ENCODE results near the gene OR3A2. TPM values are rescaled to one million over a fixed set of nuclear protein-coding genes. Genes with fewer than 3 reads are reported as not detected.
"Not testable (repeated sequence)": the region's sequence is repeated elsewhere in the genome, so short reads cannot be mapped to it uniquely, and the experiment has no call there.

OR3A2 gene
- total RNA-seq, 1 experiment from 2014 or later, result not detected

DNA sequence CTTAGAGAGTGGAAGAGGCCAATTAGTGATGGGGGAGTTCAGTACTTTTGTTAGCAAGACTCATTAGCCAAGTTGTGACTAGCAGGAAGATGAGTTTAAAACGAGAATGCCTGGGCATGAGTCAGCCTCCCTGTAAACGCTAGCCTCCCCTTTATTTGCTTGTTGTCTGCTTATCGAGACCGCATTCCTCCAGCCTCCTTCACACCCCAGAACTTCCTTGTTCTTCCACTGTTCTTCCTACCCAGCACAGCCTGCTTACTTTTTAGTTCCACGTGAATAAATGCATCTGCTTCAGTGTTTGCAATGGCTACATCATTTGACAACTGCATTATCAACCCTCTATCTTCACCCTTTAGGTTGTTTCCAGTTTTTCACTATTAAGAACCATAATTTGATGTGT lies 67.8 kb downstream of the OR3A2 start:
- no peak overlapping the region for H3K4me3 ChIP-seq
- H3K27me3 ChIP-seq, result no peaks in the 10 kb centered on the region
- H3K9me3 ChIP-seq, result no peaks in the 10 kb centered on the region
- DNase-seq, result no peak
- no peaks in the 10 kb centered on the region for H3K36me3 ChIP-seq

DNA sequence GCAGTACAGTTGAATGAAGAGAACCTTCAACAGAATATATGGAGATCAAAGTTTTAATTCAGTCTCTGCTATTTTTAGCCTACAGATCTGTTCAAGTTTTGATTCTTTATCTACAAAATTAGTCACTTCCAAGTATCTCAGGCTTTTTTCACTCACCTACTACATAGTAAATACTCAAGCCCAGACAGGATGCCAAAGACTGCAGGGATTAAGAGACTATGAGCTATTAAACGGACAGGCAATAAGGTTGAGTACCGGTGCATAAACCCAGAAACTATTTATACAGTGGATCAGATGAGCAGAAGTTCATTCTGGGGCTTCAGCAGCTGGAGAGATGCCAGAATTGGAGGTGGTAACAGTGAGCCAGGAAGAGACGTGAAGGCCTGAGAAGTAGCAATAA lies 69.3 kb downstream of the OR3A2 start:
- no peaks in the 10 kb centered on the region for H3K36me3 ChIP-seq
- no peaks in the 10 kb centered on the region for H3K27me3 ChIP-seq
- H3K9me3 ChIP-seq, result no peaks in the 10 kb centered on the region
- no peak overlapping the region for H3K4me3 ChIP-seq
- no peak for DNase-seq

DNA sequence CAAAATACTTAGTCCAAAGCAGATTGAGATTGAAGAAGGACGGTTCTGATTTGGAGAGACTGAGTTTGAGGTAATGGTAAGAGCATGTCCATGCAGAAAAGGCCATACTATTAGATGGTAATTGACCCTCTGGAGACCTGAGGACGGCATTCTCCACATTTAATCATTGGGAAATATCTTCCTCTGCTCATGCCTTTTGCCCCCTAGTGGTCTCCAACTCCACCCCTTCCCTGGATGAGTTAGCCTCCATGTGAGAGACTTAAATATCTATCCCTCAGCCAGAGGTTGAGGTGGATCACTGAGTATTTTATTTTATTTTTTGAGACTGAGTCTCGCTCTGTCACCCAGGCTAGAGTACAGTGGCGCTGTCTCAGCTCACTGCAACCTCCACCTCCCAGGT lies 77.5 kb downstream of the OR3A2 start:
- no peaks in the 10 kb centered on the region for H3K9me3 ChIP-seq
- no peaks in the 10 kb centered on the region for H3K27me3 ChIP-seq
- H3K4me3 ChIP-seq, result no peak overlapping the region
- DNase-seq, result no peak
- no peaks in the 10 kb centered on the region for H3K36me3 ChIP-seq

DNA sequence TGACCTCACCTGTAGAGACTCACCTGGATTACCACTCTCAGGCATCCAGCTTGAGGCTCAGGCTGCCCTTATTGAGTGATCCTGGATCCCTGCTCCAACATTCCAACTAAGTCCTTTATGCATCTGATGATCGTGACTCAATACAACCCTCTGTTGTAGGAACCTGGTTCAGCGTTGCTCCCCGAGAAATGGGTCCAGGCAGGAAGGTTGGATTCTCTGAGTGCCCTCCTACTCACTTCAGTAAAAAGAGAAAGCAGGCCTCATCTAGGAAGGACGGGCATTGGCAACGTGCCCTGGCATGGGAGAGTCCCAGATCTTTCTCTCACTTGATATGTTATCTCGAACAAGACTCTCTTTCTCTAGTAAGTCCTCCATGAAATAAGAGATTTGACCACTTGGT lies 87.8 kb downstream of the OR3A2 start, which contains the start of gene OR3A1:
OR3A1 (minus strand) TSS at position 101 of the 400 bp plus-strand sequence. CDS start 5,778 bp downstream, outside the sequence.
- Histone ChIP-seq H3K36me3 (no peaks in the 10 kb centered on the region), H3K4me3 (no peak within 1 kb of the TSS), H3K9me3 (no peaks in the 10 kb centered on the region), H3K27me3 (peaks cover 2% of the 10 kb centered on the region)
- no peak for DNase-seq

DNA sequence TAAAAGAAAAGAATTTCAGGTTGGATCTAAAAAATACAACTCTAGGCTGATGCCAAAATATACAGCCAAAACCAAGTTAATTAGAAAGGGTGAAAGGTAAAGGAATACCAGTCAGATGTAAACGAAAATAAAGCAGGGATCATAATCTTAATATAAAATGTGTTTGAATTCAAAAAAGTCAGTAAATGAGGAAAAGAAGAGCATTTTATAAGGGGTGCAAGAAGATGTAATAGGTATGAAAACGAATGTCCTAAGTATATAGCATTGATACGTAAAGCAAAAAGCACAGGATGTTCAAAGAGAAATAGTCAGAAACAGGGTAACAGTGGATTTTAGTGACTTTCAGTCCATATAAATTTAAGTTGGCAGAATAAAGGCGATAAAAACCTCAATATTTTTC lies 90.5 kb downstream of the OR3A2 start:
- H3K4me3 ChIP-seq, result no peak overlapping the region
- DNase-seq, result no peak
- no peaks in the 10 kb centered on the region for H3K36me3 ChIP-seq
- H3K9me3 ChIP-seq, result no peaks in the 10 kb centered on the region
- peaks cover 2% of the 10 kb centered on the region for H3K27me3 ChIP-seq

DNA sequence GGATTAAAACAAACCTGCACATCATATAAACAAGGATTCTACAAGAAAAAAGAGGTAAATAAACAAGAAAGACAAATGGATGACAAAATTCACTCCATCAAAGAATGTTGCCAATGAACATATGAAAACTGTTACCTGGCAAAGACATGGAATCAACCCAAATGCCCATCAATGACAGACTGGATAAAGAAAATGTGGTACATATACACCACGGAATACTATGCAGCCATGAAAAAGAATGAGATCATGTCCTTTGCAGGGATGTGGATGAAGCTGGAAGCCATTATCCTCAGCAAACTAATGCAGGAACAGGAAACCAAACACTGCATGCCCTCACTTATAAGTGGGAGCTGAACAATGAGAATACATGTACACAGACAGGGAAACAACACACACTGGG lies 92.6 kb downstream of the OR3A2 start:
- H3K27me3 ChIP-seq, DNase-seq, H3K9me3 ChIP-seq, H3K4me3 ChIP-seq, H3K36me3 ChIP-seq: not testable (repeated sequence)

DNA sequence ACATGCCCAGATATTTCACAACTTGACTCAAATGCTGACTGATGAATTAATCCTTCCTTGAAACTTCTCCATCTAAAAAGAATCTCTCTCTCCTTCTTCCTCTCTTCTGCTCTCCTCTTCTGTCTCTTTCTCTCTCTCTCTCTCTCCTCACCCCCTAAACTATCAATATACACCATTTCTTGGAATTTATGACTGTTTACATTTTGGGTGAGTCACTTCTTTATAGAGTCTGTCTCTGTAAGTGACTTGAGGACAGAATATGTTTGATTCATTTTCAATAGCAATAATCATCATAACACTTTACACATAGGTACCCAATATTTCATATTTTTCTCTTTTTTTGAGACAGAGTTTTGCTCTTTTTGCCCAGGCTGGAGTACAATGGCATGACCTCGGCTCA lies 103.2 kb downstream of the OR3A2 start:
- H3K4me3 ChIP-seq, result no peak overlapping the region
- H3K36me3 ChIP-seq, result no peaks in the 10 kb centered on the region
- no peaks in the 10 kb centered on the region for H3K9me3 ChIP-seq
- no peak for DNase-seq
- H3K27me3 ChIP-seq, result no peaks in the 10 kb centered on the region

DNA sequence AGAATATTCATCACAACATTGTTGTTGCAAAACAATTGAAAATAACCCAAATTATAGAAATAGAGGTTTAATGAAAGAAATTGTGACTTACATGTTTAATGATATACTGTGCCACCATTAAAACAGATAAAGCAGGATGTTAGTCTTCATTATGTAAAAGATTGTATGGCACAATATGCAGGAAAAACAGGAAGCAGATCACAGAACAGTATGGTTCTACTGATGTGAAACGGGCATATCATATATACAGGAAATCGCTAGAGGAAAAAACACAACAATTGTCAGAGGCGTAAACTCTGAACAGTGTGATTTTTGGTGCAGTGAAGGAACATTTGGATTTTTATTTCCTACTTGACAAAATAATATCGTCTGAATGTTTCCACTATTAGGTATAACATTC lies 110.0 kb downstream of the OR3A2 start:
- Histone ChIP-seq H3K27me3 (no peaks in the 10 kb centered on the region), H3K9me3 (no peaks in the 10 kb centered on the region), H3K4me3 (no peak overlapping the region), H3K36me3 (no peaks in the 10 kb centered on the region)
- no peak for DNase-seq

DNA sequence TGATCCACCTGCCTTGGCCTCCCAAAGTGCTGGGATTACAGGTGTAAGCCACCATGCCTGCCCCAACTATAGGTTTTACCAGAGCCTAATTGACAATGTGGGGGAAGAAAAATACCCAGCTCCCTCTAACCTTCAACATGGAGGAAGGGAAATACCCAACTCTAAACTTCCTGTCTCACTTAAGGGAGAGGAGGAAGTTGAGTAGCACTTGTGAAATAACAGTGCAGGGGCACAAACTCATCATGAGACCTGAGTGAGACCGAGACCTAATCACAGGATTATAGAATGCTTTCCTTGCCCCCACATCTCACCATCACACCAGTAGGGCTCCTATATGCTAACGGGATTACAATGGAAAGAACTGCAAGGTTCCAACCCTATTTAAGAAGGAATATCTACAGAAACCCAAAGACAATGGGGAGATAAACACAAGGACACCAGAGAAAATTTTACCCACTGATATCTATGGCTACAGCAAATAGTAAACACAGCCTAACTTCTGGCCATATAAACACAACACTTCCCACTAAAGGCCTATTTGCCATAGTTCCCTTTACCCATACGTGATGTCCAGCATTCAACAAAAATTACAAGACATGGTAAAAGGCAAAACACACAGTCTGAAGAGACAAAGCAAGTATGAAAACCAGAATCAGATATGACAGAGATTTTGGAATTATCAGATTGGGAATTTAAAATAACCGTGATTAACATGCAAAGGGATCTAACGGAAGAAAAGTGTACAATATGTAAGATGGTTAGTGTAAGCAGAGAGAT lies 114.8 kb downstream of the OR3A2 start:
- DNase-seq, result no peak
- no peaks in the 10 kb centered on the region for H3K36me3 ChIP-seq
- no peaks in the 10 kb centered on the region for H3K9me3 ChIP-seq
- no peaks in the 10 kb centered on the region for H3K27me3 ChIP-seq
- no peak overlapping the region for H3K4me3 ChIP-seq

DNA sequence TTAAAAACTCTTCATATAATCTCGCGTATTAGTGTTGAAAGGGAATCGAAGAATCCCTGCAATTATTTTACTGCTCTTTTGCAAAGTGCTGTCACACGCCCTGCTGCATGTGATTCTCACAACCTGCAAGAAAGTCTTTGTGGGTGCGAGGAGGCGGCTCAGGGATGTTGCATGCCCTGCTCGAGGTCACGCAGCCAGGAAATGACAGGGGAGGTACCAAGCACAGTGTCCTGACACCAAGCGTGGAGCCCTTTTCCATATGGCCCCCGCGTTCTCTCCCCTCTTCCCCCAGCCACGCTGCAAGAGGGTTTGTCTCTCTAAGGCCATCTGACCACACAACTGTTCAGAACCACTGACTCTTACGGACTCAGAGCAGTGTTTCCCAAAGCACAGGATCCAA lies 125.5 kb downstream of the OR3A2 start:
- no peaks in the 10 kb centered on the region for H3K27me3 ChIP-seq
- H3K9me3 ChIP-seq, result no peaks in the 10 kb centered on the region
- no peak overlapping the region for H3K4me3 ChIP-seq
- no peak for DNase-seq
- no peaks in the 10 kb centered on the region for H3K36me3 ChIP-seq

DNA sequence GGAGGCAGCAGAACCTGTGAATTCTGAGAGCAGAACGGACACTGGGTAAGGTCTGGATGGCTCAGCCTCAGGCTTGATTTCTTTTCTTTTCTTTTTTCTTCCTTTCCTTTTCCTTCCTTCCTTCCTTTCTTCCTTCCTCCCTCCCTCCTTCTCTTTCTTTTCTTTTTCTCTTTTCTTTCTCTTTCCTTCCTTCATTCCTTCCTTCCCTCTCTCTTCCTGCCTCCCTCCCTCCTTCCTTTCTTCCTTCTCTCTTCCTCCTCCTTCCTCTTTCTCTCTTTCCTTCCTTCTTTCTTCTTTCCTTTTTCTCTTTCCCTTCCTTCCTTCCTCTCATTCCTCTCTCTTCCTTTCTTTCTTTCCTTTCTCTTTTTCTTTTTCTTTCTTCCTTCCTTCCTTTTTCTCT lies 125.9 kb downstream of the OR3A2 start:
- no peak overlapping the region for H3K4me3 ChIP-seq
- no peaks in the 10 kb centered on the region for H3K36me3 ChIP-seq
- no peak for DNase-seq
- H3K9me3 ChIP-seq, result no peaks in the 10 kb centered on the region
- no peaks in the 10 kb centered on the region for H3K27me3 ChIP-seq

DNA sequence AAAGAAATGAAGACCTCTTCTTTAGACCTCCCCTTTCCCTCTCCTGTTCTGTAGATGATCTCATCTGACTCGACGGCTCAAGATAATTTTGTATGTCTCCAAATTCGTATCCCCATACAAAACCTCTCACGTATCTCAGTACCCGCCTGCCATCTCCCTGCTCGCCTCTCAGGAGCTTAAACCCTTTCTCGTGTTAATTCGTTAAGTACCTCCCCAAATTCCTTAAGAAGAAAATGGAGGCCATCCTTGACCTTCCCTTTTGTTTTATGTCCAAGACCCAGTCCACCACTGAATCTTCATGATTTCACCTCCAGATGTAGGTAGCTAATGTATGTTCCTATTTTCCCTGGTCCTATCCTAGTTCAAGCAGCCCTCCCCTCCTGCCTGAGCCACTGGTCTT lies 129.5 kb downstream of the OR3A2 start:
- Histone ChIP-seq H3K4me3 (no peak overlapping the region), H3K27me3 (no peaks in the 10 kb centered on the region), H3K36me3 (no peaks in the 10 kb centered on the region), H3K9me3 (no peaks in the 10 kb centered on the region)
- DNase-seq, result no peak

DNA sequence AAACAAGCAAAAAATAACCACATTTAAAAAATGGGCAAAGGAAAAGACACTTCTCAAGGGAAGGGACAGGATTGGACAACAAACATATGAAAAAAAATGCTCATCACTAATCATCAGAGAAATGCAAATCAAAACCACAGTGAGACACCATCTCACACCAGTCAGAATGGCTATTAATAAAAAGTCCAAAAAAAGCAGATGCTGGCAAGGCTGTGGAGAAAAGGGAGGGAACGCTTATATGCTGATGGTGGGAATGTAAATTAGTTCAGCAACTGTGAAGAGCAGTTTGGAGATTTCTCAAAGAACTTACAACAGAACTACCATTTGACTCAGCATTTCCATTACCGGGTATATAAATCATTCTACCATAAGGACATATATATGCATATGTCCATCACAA lies 137.1 kb downstream of the OR3A2 start:
- not testable (repeated sequence) for H3K4me3 ChIP-seq, DNase-seq, H3K9me3 ChIP-seq, H3K27me3 ChIP-seq, H3K36me3 ChIP-seq

DNA sequence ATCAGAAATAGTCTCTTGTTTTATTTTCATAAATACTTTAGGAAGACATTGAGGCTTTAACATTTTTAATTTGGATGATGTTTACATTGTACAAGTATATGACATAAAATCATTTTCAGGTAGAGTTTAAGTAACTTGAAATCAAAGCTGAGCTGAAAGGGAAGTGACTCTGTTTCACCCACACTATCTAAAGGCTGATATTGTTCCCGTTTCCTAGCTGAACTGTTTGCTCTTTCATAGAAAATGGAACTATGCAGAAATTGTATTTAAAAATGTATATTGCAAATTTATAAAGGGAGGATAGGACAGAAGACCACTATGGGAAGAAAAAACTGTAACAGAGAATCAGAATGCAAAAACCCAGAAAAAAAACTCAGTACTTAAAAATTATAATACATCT lies 141.3 kb downstream of the OR3A2 start:
- H3K9me3 ChIP-seq, H3K36me3 ChIP-seq, DNase-seq, H3K27me3 ChIP-seq, H3K4me3 ChIP-seq: not testable (repeated sequence)

DNA sequence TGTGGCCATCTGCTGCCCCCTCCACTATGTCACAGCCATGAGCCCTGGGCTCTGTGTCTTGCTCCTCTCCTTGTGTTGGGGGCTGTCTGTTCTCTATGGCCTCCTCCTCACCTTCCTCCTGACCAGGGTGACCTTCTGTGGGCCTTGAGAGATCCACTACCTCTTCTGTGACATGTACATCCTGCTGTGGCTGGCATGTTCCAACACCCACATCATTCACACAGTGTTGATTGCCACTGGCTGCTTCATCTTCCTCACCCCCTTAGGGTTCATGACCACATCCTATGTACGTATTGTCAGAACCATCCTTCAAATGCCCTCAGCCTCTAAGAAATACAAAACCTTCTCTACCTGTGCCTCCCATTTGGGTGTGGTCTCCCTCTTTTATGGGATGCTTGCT lies 145.1 kb downstream of the OR3A2 start:
- not testable (repeated sequence) for H3K36me3 ChIP-seq, H3K4me3 ChIP-seq, H3K27me3 ChIP-seq, H3K9me3 ChIP-seq, DNase-seq

DNA sequence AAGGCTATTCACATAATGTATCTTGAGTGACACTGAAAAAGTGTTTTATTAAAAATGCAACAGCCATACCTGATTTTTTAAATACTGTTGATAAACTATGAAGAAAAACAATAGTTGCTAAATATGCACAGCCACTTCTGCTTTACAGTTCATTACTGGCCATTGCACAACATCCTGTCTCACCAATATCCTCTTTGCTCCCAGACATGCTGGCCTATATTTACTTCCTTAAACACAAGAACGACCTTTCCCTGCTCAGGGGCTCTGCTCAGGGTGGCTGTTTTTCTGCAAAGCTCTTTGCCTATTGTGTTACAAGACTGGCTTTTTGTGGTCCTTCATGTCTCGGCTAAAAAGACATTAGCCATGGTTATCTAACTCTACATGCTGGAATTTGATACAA lies 147.4 kb downstream of the OR3A2 start:
- DNase-seq, H3K27me3 ChIP-seq, H3K9me3 ChIP-seq, H3K4me3 ChIP-seq, H3K36me3 ChIP-seq: not testable (repeated sequence)

DNA sequence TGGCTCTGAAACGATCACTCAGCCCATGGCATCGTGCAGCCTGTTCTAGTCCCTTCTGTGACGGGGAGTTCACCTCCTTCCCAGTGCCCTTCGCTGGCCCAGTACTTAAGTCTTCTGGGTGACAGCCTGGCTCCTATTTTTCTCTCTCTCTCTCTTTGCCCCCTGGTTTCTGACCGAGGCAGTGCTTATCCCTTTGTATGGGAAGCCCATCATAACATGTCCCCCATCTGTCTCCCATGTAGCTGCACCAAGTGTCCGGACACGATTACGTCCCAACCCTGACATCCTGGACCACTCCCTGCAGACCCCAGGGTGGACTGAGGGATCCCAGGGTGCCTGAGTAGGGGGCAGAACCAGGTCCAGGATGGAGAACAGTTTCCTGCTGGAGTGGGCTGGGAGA lies 153.8 kb downstream of the OR3A2 start:
- not testable (repeated sequence) for DNase-seq, H3K9me3 ChIP-seq, H3K4me3 ChIP-seq, H3K36me3 ChIP-seq, H3K27me3 ChIP-seq
